Stimulated activated CD4-positive, alpha-beta T cell treated with anti-CD3 and anti-CD28 coated beads, Interleukin-1b, Interleukin-23, amount 100 ng/mL, for 24 hours (primary cell): ENCODE measurements around the gene CCDC93.

Experiments used
- DNase-seq, 4 experiments: peaks; one replicate each; pipeline ENCODE4 v3.0.0-alpha.2; 2020; ENCODE audit warnings: low read depth in 4 of 4, low spot score in 1 of 4

CCDC93 gene

DNA sequence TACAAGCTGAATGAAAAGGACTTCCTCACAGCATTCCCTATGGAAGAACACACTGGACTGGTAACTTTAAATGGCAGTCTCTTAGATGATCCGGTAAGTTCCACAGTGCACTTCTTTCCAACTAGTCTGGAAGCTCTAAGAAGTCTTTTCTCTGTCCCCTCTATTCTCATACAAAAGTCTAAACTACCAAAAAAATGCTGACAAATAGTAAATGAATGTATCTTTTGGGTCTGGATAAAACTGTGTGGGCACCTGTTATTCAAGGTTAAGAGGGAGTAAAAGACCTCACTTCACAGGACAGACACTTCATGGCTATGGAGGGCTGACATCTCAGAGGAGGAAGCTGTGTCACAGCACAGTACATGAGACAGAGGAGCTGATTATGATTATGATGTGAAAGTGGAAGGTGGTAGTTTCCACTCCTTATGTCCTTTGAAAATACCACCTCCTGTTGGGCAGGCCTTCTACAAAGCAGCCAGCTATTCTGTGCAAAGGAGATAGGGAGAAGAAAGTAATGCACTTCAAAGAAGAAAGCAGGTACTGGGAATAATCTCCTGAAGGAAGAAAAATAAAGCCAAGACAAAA lies 23.9 kb downstream of the CCDC93 start:
- no peak for DNase-seq

DNA sequence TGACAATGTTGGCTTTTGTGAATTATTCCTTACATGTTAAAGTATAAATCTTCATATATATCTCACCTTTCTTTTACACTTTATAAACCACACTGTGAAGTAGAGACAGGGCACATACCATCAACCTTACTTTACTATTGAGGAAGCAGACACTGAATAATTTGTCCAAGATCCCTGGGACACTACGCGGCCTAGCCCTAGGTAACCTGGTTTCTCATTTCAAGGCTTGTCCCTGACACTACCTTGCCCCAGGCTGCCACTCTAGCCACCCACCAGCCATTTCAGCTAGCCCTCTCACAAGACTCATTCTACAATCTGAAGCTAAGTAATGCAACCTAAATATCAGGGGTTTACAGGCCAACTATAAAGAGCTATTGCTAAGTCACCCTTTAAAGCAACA lies 26.7 kb downstream of the CCDC93 start:
- DNase-seq, result no peak

DNA sequence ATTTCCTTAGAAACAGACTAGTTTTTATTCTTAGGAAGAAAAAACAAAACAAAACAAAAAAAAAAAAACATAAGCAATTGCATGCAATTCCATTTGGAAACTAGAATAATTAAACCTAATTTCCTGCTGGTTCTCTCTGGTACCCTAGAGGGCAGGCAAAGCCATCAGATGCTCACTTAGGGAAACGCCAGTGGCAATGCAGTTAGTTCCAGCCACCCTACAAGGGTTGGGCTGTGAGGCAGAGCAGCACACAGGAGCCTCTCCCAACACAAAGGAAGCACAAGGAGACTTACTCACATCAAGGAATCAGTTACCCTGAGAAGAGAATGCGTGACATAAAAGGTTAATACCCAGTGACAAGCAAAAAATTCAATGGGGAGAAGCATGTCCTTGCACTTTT lies 28.8 kb downstream of the CCDC93 start:
- no peak for DNase-seq

DNA sequence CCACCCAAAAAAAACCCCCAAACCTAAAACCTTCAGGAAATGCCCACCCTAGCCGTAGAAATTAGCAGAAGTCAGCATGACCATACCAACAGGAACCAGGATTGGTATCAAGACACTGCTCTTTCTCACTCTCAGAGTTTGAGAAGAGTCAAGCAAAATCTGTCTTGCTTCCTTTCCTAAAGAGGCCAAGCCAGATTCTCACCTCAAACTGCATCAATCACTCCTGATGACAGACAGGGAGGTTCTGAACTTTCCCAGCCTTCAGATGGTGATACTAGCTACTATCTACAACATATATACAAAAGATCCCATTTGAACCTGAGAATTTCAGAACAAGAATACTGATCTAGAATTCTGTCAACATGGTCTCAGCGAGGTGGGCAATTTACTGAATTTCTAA lies 29.7 kb downstream of the CCDC93 start:
- DNase-seq, result no peak

DNA sequence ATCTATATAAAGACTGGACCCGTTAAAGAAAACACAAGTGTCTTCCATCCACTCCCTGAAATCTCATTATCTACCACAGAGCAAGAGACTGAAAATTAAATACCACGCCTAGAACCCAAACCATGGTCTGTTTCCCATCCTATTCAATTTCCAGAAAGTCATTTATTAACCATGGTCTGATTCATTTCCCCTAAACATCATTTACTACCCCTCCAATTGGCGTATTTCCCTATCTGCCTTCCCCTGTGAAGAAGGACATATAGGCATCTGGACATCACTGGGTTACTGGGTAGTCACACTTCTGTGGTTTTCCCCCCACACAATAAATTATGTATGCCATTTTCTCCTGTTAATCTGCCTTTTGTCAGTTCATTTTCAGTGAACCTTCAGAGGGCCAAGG lies 30.8 kb downstream of the CCDC93 start:
- DNase-seq, result no peak

DNA sequence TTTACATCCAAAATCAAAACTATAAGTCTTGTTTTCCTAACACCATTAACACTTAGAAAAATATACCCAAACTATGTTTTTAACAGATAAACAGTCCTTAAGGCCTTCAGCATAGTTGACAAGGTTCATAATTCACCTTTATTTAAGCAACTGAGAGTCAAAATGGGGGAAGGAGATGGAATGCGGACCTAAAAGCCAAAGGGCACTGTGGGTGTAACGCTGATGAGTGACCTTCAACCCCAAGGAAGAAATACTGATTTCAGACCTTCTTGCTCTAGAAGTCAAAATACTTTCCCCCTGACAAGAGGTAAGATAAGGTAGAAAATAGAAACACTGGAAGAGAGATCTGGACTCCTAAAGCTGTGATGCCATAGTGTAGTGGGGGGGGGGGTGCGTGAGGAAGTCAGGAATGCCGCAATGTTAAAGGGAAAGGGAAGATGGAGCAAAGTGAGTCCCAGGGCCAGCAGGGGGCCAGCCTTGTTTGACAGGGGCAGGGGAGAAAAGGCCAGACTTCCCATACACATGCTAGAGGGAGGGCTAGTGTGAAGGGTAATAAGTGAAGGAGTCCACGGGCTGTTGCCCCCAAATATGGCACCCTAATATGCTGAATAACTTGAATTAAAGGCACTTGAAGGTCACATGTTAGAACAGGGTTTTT lies 31.4 kb downstream of the CCDC93 start:
- no peak for DNase-seq

DNA sequence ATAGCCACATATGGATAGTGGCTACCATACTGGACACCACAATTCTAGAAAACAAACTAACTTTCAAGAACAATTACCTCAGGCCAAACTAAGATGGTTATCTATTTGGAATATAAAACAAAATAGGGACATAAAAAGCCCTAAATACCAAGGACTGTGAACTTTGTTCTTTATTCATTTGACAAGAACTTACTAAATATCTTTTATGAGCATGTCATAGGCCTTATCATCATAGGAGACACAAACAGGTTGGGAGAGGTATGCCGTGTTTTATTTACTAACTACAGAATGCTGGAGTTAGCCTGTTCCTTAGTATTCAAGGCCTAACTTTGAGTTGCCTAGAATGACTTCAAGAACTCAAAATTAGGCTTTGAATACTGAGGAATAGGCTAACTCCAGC lies 32.1 kb downstream of the CCDC93 start:
- no peak for DNase-seq

DNA sequence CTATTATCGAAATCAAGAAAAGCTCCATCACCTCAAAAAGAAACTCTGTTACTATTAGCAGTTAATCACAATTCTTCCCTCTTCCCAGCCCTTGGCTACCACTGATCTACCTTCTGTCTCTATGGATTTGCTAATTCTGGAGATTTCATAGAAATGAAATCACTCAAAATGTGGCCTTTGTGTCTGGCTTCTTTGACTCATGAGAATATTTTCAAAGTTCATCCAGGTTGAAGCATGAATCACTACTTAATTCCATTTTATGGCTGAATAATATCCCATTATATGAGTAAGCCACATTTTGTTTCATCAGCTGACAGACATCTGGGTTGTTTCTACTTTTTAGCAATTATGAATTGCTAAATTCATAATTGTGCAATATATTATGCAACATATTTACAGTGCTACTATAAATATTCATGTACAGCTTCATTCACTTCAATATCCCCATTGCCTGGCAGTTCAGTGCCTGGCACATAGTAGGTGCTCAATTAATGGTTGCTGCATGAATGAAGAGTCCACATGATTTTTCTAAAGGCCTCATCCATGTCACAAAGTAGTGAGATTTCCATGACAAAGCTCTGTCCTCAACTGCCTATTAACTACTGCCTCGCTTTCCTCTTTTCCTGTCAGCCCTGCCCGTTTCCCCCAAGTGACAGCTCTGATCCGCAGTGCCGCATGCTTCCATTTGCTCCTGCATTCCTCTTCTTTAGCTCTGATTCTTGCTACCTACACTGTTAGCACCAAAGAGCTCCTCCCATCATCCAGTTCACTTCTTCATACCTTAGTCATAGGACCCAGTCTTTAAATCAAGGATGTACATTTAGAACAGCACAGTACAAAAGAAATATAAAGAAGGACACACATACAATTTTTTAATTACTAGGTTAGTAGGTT lies 32.8 kb downstream of the CCDC93 start:
- no peak for DNase-seq

DNA sequence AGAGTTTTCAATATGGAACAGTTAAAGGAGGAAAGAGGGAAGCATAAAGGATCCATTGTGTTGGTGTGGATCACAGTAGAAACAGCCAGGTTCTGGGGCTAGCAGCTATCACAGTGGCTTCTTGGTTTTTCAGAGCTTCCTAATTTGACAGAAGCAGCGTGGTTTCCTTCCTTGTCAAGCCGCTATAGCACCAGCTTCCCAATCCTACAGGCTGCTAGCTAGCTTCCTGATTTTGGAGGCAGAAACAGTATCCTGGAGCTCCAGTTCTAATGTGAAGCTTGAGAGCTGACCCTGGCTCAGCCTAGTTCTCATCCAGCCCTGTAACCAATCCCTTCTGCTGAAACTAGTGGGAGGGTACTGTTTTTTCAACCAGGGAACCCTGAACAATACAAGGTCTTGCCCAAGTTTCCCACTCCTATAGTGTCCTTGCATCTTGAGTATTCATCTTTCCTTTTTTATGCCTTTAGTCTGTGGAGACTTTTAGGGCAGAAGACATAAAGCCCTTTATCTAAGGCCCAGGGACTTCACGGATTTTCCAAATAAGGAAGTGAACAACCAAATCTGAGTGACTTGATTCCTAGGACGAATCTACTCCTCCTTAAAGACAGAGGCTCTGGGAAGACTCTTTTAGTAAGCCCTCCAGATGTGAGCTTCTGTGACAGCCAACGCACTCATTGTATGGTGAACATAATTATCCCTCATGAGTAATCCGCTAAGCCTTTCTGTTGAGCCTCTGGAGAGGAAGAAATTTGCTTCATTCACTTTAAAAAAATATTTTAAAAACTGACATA lies 33.8 kb downstream of the CCDC93 start:
- DNase-seq, result no peak

DNA sequence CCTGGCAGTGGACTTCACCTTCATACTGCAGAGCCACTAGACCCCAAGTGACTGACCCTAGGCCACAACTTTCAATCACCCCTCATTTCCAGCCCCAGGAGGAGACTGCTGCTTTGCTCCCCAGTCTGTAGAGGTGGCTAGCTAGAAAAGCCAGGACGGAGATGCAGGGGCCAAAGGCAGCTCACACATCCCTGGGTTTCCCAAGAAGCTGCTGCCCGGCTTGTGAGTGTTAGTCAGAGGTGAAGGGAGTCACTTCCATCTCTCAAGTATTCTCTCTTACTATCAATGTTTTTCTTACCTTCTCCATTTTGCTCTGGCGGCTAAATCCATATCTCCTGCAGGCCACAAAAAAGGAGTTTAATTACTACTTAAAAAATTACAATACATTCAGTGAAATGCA lies 36.2 kb downstream of the CCDC93 start:
- no peak for DNase-seq

DNA sequence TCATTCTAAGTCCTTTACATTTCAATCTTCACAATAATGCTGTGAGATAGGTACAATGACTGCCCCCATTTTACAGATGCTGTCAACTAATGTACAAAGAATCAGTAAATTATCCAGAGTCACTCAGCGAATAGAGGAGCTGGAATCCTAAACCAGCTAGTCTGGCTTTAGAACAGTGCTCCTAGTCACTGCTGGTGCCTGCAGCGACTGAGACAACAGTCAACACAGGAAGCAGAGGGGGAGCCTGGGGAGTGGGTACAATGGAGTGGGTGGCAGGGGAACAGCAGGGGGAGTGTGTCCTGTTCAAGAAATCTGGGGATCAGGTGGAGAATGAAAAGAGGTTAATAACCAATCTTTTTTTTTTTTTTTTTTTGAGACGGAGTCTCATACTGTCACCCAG lies 37.3 kb downstream of the CCDC93 start:
- no peak for DNase-seq

DNA sequence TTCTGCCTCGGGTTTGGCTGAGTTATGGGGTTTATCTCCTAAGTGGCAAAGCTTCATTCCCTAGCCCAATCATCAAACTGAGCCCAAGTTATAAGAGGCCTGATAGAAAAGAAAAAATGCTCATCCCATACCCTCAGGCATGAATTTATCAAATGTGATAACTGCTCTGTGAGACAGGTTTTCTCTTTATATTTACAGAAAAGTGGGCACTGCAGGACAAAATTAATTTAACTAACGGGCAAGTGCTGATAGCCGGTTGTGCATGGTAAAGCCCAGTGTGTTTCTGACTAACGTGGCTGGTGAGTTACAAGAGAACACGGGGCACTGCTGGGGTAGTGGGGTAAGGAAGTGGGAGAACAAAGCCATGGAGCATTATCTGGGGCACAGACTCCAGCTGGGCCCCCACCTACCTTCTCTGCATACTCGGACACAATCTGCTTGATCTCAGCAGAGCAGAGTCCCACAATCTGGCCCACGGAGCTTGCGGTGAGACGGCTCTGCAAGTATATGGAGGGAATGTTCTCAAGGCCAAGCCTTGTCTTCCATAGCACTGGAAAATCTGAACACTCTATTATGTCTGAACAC lies 40.3 kb downstream of the CCDC93 start:
- DNase-seq, result no peak

DNA sequence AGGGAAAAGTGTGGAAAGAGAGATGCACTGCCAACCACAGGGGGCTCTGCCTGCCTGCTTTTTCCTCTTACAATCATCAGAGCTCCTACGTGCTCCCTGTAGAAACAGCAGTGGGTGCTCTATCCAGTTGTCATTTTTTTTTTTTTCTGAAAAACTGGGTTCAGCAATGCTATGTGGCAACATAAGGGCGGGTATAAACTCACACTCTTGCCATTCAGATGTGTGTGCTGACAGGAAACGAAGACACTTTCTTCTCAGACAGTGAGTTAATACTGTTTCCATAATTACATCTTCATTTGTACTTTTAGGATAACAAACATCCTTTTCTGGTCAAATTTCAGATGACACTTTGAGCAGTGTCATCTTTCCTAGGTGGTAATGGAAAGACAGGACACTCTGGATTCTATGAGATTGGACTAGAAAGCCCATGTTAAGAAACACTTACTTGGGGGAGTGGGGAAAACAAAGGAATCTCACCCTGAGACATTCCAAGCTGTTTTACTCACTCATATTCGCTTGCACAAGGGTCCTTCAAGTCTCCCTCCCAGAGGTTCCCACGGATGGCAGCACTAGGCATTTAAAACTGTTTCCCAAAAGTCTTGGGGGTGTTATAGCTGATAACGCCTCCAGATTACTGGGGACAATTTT lies 41.3 kb downstream of the CCDC93 start:
- DNase-seq, result no peak

DNA sequence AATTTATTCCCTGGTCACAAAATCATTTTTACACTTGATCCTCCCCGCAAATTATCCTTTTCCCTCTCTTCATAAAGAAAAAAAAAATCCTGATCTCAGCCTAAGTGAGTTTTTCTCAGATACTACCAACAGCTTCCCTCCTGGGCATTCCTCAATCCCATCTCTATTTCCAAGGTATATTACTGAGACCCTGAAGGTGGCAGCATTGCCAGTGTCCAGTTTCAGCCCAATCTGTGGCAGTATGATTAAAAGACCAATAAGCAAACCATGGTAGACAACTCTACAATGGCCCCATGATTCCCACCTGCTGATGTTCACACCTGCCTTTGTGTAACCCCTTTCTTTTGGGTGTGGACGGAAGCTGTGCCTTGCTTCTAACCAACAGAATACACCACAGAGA lies 45.1 kb downstream of the CCDC93 start:
- no peak for DNase-seq

DNA sequence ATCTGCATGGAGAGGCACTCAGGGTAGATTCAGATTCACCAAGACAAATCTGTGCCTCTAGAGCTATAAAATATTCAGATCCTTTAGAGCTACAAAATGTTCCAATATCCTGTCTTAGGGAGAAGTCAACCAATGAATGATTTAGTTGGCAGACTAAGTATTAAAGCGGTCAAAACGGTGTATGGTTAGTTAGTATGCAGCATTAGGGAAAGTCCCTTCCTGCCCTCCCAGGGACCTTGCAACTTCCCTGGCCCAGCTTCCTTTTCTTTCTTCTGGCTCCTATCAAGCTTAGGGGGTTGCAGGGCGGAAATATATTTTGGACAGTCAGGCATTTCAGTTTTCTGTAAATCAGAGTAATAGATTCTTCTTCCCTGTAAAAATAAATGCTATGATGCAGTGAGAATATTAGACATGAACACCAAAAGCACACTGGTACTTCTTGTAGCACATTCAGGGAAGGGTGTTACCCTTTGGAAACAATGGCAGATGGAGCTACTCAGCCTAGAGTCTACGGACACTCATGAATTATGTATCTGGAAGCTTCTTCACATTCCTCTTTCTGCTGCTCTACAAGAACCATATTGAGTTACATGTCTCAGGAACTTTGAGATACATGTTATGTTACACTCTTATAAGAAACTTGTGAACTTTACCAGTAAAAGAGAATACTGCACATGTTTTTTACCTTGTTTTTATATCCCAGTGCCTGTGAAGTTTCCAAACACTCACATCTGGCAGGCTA lies 45.7 kb downstream of the CCDC93 start:
- no peak for DNase-seq

DNA sequence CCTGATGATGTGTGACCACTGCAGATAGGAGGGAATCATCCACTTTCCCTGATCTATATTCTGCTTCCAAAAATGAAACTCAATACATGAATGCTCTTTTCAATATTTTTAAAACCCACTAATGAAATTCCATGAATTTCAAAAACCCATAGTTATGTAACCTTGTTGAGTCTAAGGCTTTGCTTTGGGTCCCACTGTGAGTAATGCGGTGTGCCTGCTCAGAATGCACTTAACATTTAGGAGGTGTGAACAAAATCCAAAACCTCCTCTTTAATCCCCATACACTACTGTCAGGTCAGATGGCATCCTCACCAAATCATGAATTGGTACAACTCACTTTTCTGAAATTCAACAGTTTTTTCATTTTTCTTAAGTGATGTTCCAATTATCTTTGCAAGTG lies 50.4 kb downstream of the CCDC93 start:
- DNase-seq, result no peak

DNA sequence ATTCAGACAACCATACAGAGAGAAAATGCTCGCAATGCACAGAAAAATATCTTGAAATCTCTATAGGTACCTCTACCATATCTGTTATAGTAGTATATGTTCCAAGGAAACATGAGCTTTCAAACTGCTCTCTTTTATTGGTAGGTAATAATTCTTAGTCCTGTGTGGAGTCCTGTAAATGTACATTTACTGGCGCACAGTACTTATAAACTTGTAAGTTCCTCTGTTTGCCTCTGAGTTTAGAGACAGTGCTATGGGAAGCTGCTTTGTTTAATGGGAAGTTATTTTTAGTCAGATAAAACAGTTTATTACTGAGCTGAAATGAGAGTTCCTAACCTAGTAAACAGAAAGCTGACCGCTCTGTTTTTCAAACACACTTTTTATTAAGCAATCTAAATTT lies 52.7 kb downstream of the CCDC93 start:
- DNase-seq, result no peak

DNA sequence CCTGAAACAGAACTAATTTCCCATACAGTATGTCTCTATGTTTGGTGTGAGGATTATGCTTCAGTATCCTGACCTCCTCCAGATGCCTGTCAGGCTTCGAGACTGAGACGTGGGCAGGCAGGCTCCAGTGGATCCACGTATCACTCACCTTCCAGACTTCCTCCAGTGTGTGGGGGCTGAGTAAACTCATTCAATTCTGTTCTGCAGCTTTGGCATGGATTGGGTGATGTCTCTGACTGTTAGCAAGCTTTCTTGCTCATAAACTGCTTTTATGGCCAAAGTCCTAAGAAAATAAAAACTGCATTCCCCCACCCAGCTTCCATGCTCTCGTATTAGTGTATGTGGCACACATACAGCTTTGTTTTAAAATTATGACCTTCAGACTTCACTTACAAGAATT lies 53.6 kb downstream of the CCDC93 start:
- no peak for DNase-seq

DNA sequence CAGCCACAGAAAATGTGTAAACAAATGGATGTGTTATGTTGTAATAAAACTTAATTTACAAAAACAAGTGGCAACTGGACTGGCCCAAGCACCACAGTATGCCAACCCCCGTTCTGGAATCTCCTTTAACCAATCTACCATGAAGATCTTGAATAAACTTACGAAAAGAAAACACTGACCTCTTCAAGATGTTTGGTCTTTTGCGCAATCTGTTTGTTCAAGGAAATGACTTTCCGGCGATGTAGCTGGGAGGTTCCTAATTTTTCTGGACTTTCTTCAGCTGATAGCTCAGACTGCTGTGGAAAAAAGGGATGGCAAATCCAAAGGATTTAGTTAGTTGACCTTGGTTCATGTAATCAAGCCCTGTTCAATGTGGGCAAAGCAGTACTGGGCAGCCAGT lies 55.7 kb downstream of the CCDC93 start:
- DNase-seq, result no peak

DNA sequence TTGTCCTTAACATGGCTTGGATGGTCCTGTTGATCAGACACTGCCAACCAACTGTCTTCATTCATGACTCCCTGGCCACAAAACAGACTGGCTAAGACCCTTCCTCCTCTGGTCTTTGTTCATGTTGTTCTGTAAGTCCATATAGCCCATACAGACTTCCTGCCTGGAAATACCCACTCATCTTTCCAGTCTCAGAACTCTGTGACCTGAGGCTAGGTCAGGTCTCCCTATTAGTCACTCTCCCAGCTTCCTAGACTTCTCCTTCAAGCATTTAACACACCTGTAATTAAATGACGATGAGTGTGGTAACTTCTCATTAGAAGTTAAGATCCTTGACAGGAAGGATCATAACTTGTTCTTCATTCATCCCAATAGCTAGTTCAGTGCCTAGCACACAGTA lies 56.3 kb downstream of the CCDC93 start:
- no peak for DNase-seq
